Skeletal muscle tissue (tissue), 4 donors: ENCODE data around the gene LPAR3. TPM values are rescaled to one million over a fixed set of nuclear protein-coding genes. Genes with fewer than 3 reads are reported as not detected.

ENCODE experiments used
- H3K27ac ChIP-seq: one replicate; pipeline ENCODE4 v1.7.0; 2013; ENCODE audit warnings: mild to moderate bottlenecking, low read depth, low read length, inconsistent platforms
- H3K27me3 ChIP-seq, 3 donors: one replicate each; pipeline ENCODE4 v1.7.0; 2013; ENCODE audit warnings: low read length in 3 of 3; ENCODE audit not compliant: control insufficient read depth in 3 of 3, insufficient read depth in 3 of 3
- H3K36me3 ChIP-seq, 3 donors: one replicate each; pipeline ENCODE4 v1.7.0; 2013; ENCODE audit warnings: low read length in 3 of 3; ENCODE audit not compliant: control insufficient read depth in 3 of 3, insufficient read depth in 3 of 3
- H3K4me1 ChIP-seq, 3 donors: one replicate each; pipeline ENCODE4 v1.7.0; 2013; ENCODE audit warnings: low read length in 3 of 3, mild to moderate bottlenecking in 3 of 3; ENCODE audit not compliant: control insufficient read depth in 3 of 3, insufficient read depth in 3 of 3
- H3K4me3 ChIP-seq, 3 donors: one replicate each; pipeline ENCODE4 v1.7.0; 2013; ENCODE audit warnings: low read length in 3 of 3
- H3K9ac ChIP-seq, 3 donors: one replicate each; pipeline ENCODE4 v1.7.0; 2013; ENCODE audit warnings: low read length in 3 of 3, mild to moderate bottlenecking in 3 of 3, moderate library complexity in 2 of 3, low read depth in 1 of 3
- H3K9me3 ChIP-seq, 3 donors: one replicate each; pipeline ENCODE4 v1.7.0; 2013; ENCODE audit warnings: low read length in 3 of 3; ENCODE audit not compliant: control insufficient read depth in 3 of 3
- total RNA-seq: library from RNA; depleted of rRNA; stranded (reverse); fragments of >200 nt; gene quantifications from one replicate; pipeline ENCODE4 v1.2.3, GENCODE V29; 2014
- donor health status: Osteomylitis.

Gene LPAR3
- total RNA-seq, result under 0.01 TPM

- peaks cover 15 to 31% (median 16%) of the 10 kb centered on the region in 3 donors for H3K27me3 ChIP-seq
- no peak within 1 kb of the TSS for H3K9ac ChIP-seq
- no peaks in the 10 kb centered on the region for H3K36me3 ChIP-seq
- no peaks in the 10 kb centered on the region for H3K4me1 ChIP-seq
- H3K9me3 ChIP-seq, result no peaks in the 10 kb centered on the region
- H3K27ac ChIP-seq, result no peak within 1 kb of the TSS
- H3K4me3 ChIP-seq, result no peak within 1 kb of the TSS
Measured at GRCh38 chr1:84892705-84893618, at the start of gene LPAR3. Gene LPAR3 (minus strand): TSS chr1:84893206. CDS start chr1:84866120, 27,086 bp downstream.

GRCh38 chr1:84941843-84942242 lies 48.8 kb upstream of the LPAR3 start:
- no peak overlapping the region for H3K4me3 ChIP-seq
- no peaks in the 10 kb centered on the region for H3K9me3 ChIP-seq
- H3K4me1 ChIP-seq, result no peaks in the 10 kb centered on the region
- H3K27ac ChIP-seq, result no peak overlapping the region
- H3K9ac ChIP-seq, result no peak overlapping the region
- no peaks in the 10 kb centered on the region for H3K36me3 ChIP-seq
- H3K27me3 ChIP-seq, result peaks cover 0 to 3% (median 0%) of the 10 kb centered on the region in 3 donors

DNA sequence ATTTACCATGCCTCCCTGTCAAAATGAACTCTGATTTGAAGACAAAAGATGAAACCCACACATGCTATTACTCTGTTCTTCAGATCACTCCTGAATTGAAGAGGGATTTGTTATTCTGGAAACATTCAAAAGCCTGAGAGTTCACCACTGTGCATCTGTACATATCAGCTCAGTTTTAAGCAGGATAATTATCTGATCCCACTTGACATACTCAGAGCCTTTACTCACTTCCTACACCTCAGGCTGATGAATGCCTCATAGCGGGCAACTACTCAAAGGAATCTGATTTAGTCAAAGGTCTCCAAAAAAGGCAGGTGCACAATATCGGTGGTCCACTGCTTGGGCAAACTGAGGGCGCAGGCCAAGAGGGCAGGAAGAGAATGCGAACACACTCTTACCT lies 47.5 kb upstream of the LPAR3 start:
- no peaks in the 10 kb centered on the region for H3K4me1 ChIP-seq
- H3K4me3 ChIP-seq, result no peak overlapping the region
- H3K36me3 ChIP-seq, result no peaks in the 10 kb centered on the region
- H3K27me3 ChIP-seq, result peaks cover 0 to 3% (median 0%) of the 10 kb centered on the region in 3 donors
- H3K9ac ChIP-seq, result no peak overlapping the region
- no peak overlapping the region for H3K27ac ChIP-seq
- no peaks in the 10 kb centered on the region for H3K9me3 ChIP-seq

GRCh38 chr1:84939761-84940160 lies 46.8 kb upstream of the LPAR3 start:
- Histone ChIP-seq H3K4me3 (no peak overlapping the region), H3K9ac (no peak overlapping the region), H3K36me3 (no peaks in the 10 kb centered on the region), H3K27ac (no peak overlapping the region), H3K9me3 (no peaks in the 10 kb centered on the region), H3K27me3 (peaks cover 0 to 3% (median 0%) of the 10 kb centered on the region in 3 donors), H3K4me1 (no peaks in the 10 kb centered on the region)

DNA sequence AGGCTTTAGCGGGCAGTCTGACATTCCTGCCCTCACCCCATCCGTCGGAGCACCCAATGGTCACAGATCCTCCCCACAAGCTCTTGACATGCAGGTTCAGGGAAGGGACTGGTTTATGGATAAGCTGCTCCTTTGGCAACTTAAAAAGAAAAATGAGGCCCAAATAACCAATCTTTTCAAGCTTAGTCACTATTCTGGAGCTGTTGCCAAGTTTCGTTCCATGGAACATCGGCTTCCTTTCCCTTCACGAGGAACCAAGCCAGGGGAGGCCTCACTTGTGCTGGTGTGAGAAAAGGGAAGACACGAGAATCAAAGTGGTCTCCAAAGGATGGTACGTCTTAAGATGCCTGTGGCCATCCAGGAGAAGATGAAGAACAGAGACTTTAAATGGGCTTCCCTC lies 46.1 kb upstream of the LPAR3 start:
- no peak overlapping the region for H3K27ac ChIP-seq
- no peaks in the 10 kb centered on the region for H3K4me1 ChIP-seq
- no peaks in the 10 kb centered on the region for H3K9me3 ChIP-seq
- peaks cover 0 to 3% (median 0%) of the 10 kb centered on the region in 3 donors for H3K27me3 ChIP-seq
- no peak overlapping the region for H3K4me3 ChIP-seq
- no peaks in the 10 kb centered on the region for H3K36me3 ChIP-seq
- H3K9ac ChIP-seq, result no peak overlapping the region

- no peaks in the 10 kb centered on the region for H3K4me1 ChIP-seq
- peak overlapping the region in 1 of 3 donors; percentile 15 for H3K9ac ChIP-seq
- H3K27me3 ChIP-seq, result no peaks in the 10 kb centered on the region
- H3K36me3 ChIP-seq, result no peaks in the 10 kb centered on the region
- H3K27ac ChIP-seq, result no peak overlapping the region
- H3K9me3 ChIP-seq, result no peaks in the 10 kb centered on the region
- peak overlapping the region in 1 of 3 donors; percentile 16 for H3K4me3 ChIP-seq
Measured at GRCh38 chr1:84936116-84936810, 43.3 kb upstream of the LPAR3 start.

DNA sequence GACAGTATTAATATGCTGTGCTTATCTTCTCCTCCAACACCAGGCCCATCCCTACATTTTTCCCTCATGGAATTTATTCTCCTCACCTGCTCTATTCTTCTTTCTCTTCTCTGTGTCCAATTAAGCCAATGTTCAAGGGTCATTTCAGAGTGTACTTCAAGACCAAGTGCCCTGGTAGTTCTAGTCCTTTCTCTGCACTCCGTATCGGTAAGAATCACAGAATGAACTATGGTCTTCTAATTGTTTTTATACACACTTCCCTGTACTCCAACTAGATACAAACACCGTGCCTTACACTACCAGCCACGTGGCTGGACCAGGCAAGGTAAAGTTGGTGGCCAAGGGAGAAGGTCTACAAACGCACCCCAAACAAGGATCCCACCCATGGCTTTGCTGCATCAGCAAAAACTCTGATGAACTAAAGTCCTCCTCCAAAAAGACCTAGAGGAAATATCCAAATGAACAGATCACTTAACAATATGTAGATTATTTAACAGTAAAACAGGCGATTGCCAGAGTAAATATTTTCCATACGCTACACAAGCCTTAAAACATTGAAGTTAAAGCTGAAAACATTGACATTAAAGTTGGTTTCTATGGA lies 40.1 kb upstream of the LPAR3 start:
- Histone ChIP-seq H3K9ac (no peak overlapping the region), H3K4me1 (no peaks in the 10 kb centered on the region), H3K27ac (no peak overlapping the region), H3K27me3 (no peaks in the 10 kb centered on the region), H3K36me3 (no peaks in the 10 kb centered on the region), H3K9me3 (no peaks in the 10 kb centered on the region), H3K4me3 (no peak overlapping the region)

- no peaks in the 10 kb centered on the region for H3K36me3 ChIP-seq
- no peaks in the 10 kb centered on the region for H3K4me1 ChIP-seq
- H3K27me3 ChIP-seq, result no peaks in the 10 kb centered on the region
- H3K9me3 ChIP-seq, result no peaks in the 10 kb centered on the region
- H3K27ac ChIP-seq, result no peak overlapping the region
- no peak overlapping the region for H3K4me3 ChIP-seq
- H3K9ac ChIP-seq, result no peak overlapping the region
Measured at GRCh38 chr1:84930831-84931230, 37.8 kb upstream of the LPAR3 start.

DNA sequence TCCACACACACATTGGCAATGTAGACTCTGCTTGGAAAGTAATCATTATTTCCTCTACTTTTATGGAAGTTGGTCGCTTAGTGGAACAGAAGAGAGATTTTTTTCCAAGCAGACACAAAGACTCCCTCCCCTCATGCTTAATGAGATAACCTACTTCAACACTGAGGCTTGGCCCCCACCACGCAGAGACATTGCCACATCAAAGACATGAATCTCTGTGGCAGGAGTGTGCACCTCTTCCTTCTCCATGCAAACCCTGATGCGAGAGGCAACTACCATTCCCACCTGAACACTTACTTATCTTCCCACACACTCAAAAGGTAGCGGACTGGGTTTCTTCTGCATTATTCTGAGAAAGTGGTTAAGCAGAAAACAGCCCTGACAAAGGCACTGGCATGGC lies 37.3 kb upstream of the LPAR3 start:
- H3K4me1 ChIP-seq, result no peaks in the 10 kb centered on the region
- no peak overlapping the region for H3K4me3 ChIP-seq
- no peak overlapping the region for H3K9ac ChIP-seq
- H3K36me3 ChIP-seq, result no peaks in the 10 kb centered on the region
- H3K27ac ChIP-seq, result no peak overlapping the region
- H3K9me3 ChIP-seq, result no peaks in the 10 kb centered on the region
- H3K27me3 ChIP-seq, result no peaks in the 10 kb centered on the region

DNA sequence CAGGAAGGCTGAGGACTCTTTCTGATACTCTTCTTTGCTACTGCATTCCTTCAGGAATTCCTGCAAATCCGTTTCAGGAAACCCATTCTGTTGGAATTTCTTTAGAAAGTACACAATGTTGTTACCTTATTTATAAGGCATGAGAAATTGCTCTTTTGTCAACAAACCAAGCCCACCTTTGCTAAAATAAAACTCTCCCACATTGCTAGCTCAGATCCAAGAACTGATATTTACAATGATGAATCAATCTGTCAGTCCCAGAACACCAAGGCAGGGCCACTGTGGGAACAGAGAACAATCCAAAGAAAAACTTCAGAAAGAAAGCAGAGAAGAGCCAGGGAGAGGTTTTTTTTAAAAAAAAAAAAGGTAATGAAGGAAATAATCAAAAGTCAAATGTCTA lies 36.6 kb upstream of the LPAR3 start:
- Histone ChIP-seq H3K27ac (no peak overlapping the region), H3K9ac (no peak overlapping the region), H3K4me1 (no peaks in the 10 kb centered on the region), H3K4me3 (no peak overlapping the region), H3K27me3 (no peaks in the 10 kb centered on the region), H3K36me3 (no peaks in the 10 kb centered on the region), H3K9me3 (no peaks in the 10 kb centered on the region)
